Endothelial cell of umbilical vein (primary cell): ENCODE data around the gene LILRA6.
"Not testable (repeated sequence)": the region's sequence is repeated elsewhere in the genome, so short reads cannot be mapped to it uniquely, and the experiment has no call there.

ENCODE experiments used
- FOS ChIP-seq: IDR thresholded peaks from 2 replicates; pipeline ENCODE4 v1.6.1; 2011; ENCODE audit warnings: mild to moderate bottlenecking, low read length, moderate library complexity, borderline replicate concordance; ENCODE audit not compliant: insufficient read depth
- POLR2AphosphoS5 ChIP-seq: IDR thresholded peaks from 2 replicates; pipeline ENCODE4 v1.6.1; 2012; ENCODE audit warnings: low read depth, mild to moderate bottlenecking, control low read depth, low read length, moderate library complexity; ENCODE audit not compliant: insufficient read depth
- TF ChIP-seq, protein P1 (sequence below), 2 donors: IDR thresholded peaks; 1 replicate in 1 of 2; 2 replicates in 1 of 2; pipeline ENCODE4 v1.5.1; 2011; ENCODE audit warnings: low read length in 2 of 2, mild to moderate bottlenecking in 2 of 2, moderate library complexity in 2 of 2, control low read depth in 1 of 2, inconsistent platforms in 1 of 2, low read depth in 1 of 2; ENCODE audit not compliant: insufficient read depth in 1 of 2; ENCODE audit errors: extremely low read depth in 1 of 2

GRCh38 chr19:54214217-54214616 lies 28.4 kb downstream of the LILRA6 start:
- TF ChIP-seq, protein P1, sequence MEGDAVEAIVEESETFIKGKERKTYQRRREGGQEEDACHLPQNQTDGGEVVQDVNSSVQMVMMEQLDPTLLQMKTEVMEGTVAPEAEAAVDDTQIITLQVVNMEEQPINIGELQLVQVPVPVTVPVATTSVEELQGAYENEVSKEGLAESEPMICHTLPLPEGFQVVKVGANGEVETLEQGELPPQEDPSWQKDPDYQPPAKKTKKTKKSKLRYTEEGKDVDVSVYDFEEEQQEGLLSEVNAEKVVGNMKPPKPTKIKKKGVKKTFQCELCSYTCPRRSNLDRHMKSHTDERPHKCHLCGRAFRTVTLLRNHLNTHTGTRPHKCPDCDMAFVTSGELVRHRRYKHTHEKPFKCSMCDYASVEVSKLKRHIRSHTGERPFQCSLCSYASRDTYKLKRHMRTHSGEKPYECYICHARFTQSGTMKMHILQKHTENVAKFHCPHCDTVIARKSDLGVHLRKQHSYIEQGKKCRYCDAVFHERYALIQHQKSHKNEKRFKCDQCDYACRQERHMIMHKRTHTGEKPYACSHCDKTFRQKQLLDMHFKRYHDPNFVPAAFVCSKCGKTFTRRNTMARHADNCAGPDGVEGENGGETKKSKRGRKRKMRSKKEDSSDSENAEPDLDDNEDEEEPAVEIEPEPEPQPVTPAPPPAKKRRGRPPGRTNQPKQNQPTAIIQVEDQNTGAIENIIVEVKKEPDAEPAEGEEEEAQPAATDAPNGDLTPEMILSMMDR (IDR thresholded peaks at IDR 0.05; ENCODE audit: extremely low read depth in 1 of 2, insufficient read depth in 1 of 2, low read depth in 1 of 2, low read length in 2 of 2), result not testable (repeated sequence)
- TF ChIP-seq POLR2AphosphoS5, FOS: not testable (repeated sequence)
